ENCODE measurements around the gene SPINT2.

DNA sequence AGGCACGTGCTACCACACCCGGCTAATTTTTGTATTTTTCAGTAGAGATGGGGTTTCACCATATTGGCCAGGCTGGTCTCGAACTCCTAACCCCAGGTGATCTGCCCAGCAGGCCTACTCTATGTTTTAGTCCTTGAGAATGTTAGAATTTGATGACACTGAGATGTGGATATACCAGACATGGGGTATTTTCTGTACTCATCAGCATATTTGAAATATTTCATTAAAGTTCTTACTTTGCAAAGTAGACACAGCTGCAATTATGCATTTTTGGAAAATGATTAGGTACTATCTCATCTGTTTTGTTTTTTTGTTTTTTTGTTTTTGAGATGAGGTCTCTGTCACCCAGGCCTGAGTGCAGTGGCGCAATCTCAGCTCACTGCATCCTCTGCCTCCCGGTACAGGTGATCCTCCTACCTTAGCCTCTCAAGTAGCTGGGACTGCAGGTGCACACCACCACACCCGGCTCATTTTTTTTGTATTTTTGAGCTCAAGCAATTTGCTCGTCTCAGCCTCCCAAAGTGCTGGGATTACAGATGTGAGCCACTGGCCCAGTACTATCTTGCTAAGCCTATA is 12.7 kb downstream of the SPINT2 start:
- TF ChIP-seq CTCF (IDR thresholded peaks at IDR 0.05) (no peak), POLR2A (IDR thresholded peaks at IDR 0.05) (no peak)

Data from Peyer's patch (tissue), 4 donors.